MCF 10A (cell line): ENCODE data around the gene PTPRT. TPM values are rescaled to one million over a fixed set of nuclear protein-coding genes. Genes with fewer than 3 reads are reported as not detected.

Experiments
- BruUV-seq: library from RNA; stranded (reverse); fragments of 400-500 nt; replicated peaks from 2 replicates; lab custom pipeline; 2021; lab: Mats Ljungman, UMichigan
- CTCF ChIA-PET: fragments of 300-600 bp; sonication (Branson Sonifier 250); formaldehyde crosslinking; extraction: SDS; loops from one replicate; lab custom pipeline; 2021; ENCODE audit warnings: antibody characterized with exemption, inconsistent platforms; lab: Yijun Ruan, JAX
- POLR2A ChIA-PET: fragments of 300-600, 350-650 bp; sonication (Branson Sonifier 250); formaldehyde crosslinking; extraction: SDS; loops from one replicate; lab custom pipeline; 2020; ENCODE audit warnings: antibody characterized with exemption, inconsistent platforms; lab: Yijun Ruan, JAX
- DNase-seq: peaks from one replicate; pipeline ENCODE4 v3.0.0-alpha.2; 2018; ENCODE audit not compliant: unreplicated experiment
- H3K27ac Mint-ChIP-seq: one replicate; pipeline ENCODE4 v1.8.0; 2022; ENCODE audit warnings: mild to moderate bottlenecking, low read depth, mixed read lengths; ENCODE audit not compliant: unreplicated experiment
- H3K27me3 Mint-ChIP-seq: one replicate; pipeline ENCODE4 v1.8.0; 2022; ENCODE audit warnings: mixed read lengths; ENCODE audit not compliant: insufficient read depth, unreplicated experiment
- H3K36me3 Mint-ChIP-seq: one replicate; pipeline ENCODE4 v1.8.0; 2022; ENCODE audit warnings: mild to moderate bottlenecking, moderate library complexity, mixed read lengths; ENCODE audit not compliant: insufficient read depth, unreplicated experiment
- H3K4me1 Mint-ChIP-seq: one replicate; pipeline ENCODE4 v1.8.0; 2022; ENCODE audit warnings: mixed read lengths; ENCODE audit not compliant: insufficient read depth, unreplicated experiment
- H3K4me3 Mint-ChIP-seq: one replicate; pipeline ENCODE4 v1.8.0; 2022; ENCODE audit warnings: mild to moderate bottlenecking, moderate library complexity, mixed read lengths; ENCODE audit not compliant: unreplicated experiment
- H3K9me3 Mint-ChIP-seq: one replicate; pipeline ENCODE4 v1.8.0; 2022; ENCODE audit warnings: mixed read lengths; ENCODE audit not compliant: unreplicated experiment
- CTCF ChIP-seq: fragments of 200-600 bp; IDR thresholded peaks from one replicate; pipeline ENCODE4 v1.8.0; 2022; ENCODE audit warnings: antibody characterized with exemption, mild to moderate bottlenecking; ENCODE audit not compliant: unreplicated experiment
- intact Hi-C: fragments of 100-400 bp; cut with micrococcal nuclease; formaldehyde crosslinking; loops from 2 replicates; pipeline ENCODE4 v1.14.1; 2022
- total RNA-seq: library from RNA; stranded (reverse); gene quantifications from 2 replicates; pipeline ENCODE4 v1.2.3, GENCODE V29; 2022

PTPRT gene
- total RNA-seq, 1 experiment from 2014 or later = not detected

GRCh38 chr20:42886046-42886445 is 303.7 kb downstream of the PTPRT start:
- intact Hi-C loops = no loop called here
- no peak for DNase-seq
- Mint-ChIP-seq H3K36me3 (no peaks in the 10 kb centered on the region), H3K4me3 (no peak overlapping the region), H3K27me3 (no peaks in the 10 kb centered on the region), H3K27ac (no peak overlapping the region), H3K9me3 (peaks cover 61% of the 10 kb centered on the region), H3K4me1 (no peaks in the 10 kb centered on the region)
- CTCF ChIA-PET = no interaction called here
- no peak for TF ChIP-seq CTCF
- POLR2A ChIA-PET = no interaction called here
- no TSS peak for BruUV-seq

GRCh38 chr20:42875581-42875980 is 314.1 kb downstream of the PTPRT start:
- intact Hi-C loops = no loop called here
- peaks cover 36% of the 10 kb centered on the region for H3K9me3 Mint-ChIP-seq
- H3K4me3 Mint-ChIP-seq = no peak overlapping the region
- no peaks in the 10 kb centered on the region for H3K27me3 Mint-ChIP-seq
- DNase-seq = no peak
- no peak for TF ChIP-seq CTCF
- H3K27ac Mint-ChIP-seq = no peak overlapping the region
- no peaks in the 10 kb centered on the region for H3K4me1 Mint-ChIP-seq
- BruUV-seq = no TSS peak
- no peaks in the 10 kb centered on the region for H3K36me3 Mint-ChIP-seq
- ChIA-PET POLR2A (no interaction called here), CTCF (no interaction called here)

GRCh38 chr20:42873259-42873658 is 316.4 kb downstream of the PTPRT start:
- TF ChIP-seq CTCF = no peak
- Mint-ChIP-seq H3K4me1 (no peaks in the 10 kb centered on the region), H3K27me3 (no peaks in the 10 kb centered on the region), H3K4me3 (no peak overlapping the region), H3K9me3 (peaks cover 56% of the 10 kb centered on the region), H3K27ac (no peak overlapping the region), H3K36me3 (no peaks in the 10 kb centered on the region)
- intact Hi-C loops = no loop called here
- DNase-seq = no peak
- ChIA-PET POLR2A (no interaction called here), CTCF (no interaction called here)
- BruUV-seq = no TSS peak

GRCh38 chr20:42864116-42864515 is 325.6 kb downstream of the PTPRT start:
- TF ChIP-seq CTCF = no peak
- Mint-ChIP-seq H3K4me1 (no peaks in the 10 kb centered on the region), H3K9me3 (peaks cover 46% of the 10 kb centered on the region), H3K36me3 (no peaks in the 10 kb centered on the region), H3K27ac (no peak overlapping the region), H3K27me3 (no peaks in the 10 kb centered on the region), H3K4me3 (no peak overlapping the region)
- DNase-seq = no peak
- ChIA-PET CTCF (no interaction called here), POLR2A (no interaction called here)
- no TSS peak for BruUV-seq
- intact Hi-C loops = no loop called here
